Activated CD4-positive, alpha-beta T cell treated with anti-CD3 and anti-CD28 coated beads for 48 hours (primary cell): ENCODE results near the gene KRTAP10-4.
A peak's percentile ranks its signal among the peaks of the same experiment; 100 is the strongest.
"Not testable (repeated sequence)": the region's sequence is repeated elsewhere in the genome, so short reads cannot be mapped to it uniquely, and the experiment has no call there.

ENCODE experiments used
- DNase-seq: peaks from one replicate; pipeline ENCODE4 v3.0.0-alpha.2; 2020

Gene KRTAP10-4

GRCh38 chr21:44534688-44535087 is 38.8 kb upstream of the KRTAP10-4 start:
- DNase-seq = no peak

- DNase-seq = peak; percentile 0
Observed at GRCh38 chr21:44535963-44536362, 37.6 kb upstream of the KRTAP10-4 start.

GRCh38 chr21:44537930-44538911 is 35.3 kb upstream of the KRTAP10-4 start:
- no peak for DNase-seq

GRCh38 chr21:44539046-44539445 is 34.5 kb upstream of the KRTAP10-4 start:
- DNase-seq = no peak

- DNase-seq = no peak
Observed at GRCh38 chr21:44539991-44540666, 33.4 kb upstream of the KRTAP10-4 start, which contains the start of gene KRTAP10-1. TSS of gene KRTAP10-1 (minus strand) at chr21:44540195. CDS start at chr21:44540150, 45 bp downstream.

- DNase-seq = no peak
Observed at GRCh38 chr21:44540741-44541288, 32.7 kb upstream of the KRTAP10-4 start.

- no peak for DNase-seq
Observed at GRCh38 chr21:44542716-44543115, 30.8 kb upstream of the KRTAP10-4 start.

- no peak for DNase-seq
Observed at GRCh38 chr21:44544566-44544965, 29.0 kb upstream of the KRTAP10-4 start.

- DNase-seq = peak; percentile 25
Observed at GRCh38 chr21:44547656-44548331, 25.7 kb upstream of the KRTAP10-4 start.

GRCh38 chr21:44548381-44548780 is 25.1 kb upstream of the KRTAP10-4 start:
- no peak for DNase-seq

GRCh38 chr21:44548922-44549321 is 24.6 kb upstream of the KRTAP10-4 start:
- no peak for DNase-seq

GRCh38 chr21:44549525-44550211 is 23.9 kb upstream of the KRTAP10-4 start:
- DNase-seq = no peak

GRCh38 chr21:44550285-44550684 is 23.2 kb upstream of the KRTAP10-4 start:
- DNase-seq = not testable (repeated sequence)

- DNase-seq = no peak
Observed at GRCh38 chr21:44550807-44551206, 22.7 kb upstream of the KRTAP10-4 start.

GRCh38 chr21:44551340-44551961 is 22.1 kb upstream of the KRTAP10-4 start, which contains the start of gene KRTAP10-2:
TSS of gene KRTAP10-2 (minus strand) at chr21:44551505. CDS start at chr21:44551458, 47 bp downstream.
- DNase-seq = no peak

- no peak for DNase-seq
Observed at GRCh38 chr21:44552136-44552535, 21.4 kb upstream of the KRTAP10-4 start.

GRCh38 chr21:44552681-44553080 is 20.8 kb upstream of the KRTAP10-4 start:
- no peak for DNase-seq

- no peak for DNase-seq
Observed at GRCh38 chr21:44555200-44555875, 18.2 kb upstream of the KRTAP10-4 start.

- no peak for DNase-seq
Observed at GRCh38 chr21:44556879-44557278, 16.6 kb upstream of the KRTAP10-4 start.

- no peak for DNase-seq
Observed at GRCh38 chr21:44557491-44558328, 15.8 kb upstream of the KRTAP10-4 start.
